ENCODE data around the gene PRIM2.

DNA sequence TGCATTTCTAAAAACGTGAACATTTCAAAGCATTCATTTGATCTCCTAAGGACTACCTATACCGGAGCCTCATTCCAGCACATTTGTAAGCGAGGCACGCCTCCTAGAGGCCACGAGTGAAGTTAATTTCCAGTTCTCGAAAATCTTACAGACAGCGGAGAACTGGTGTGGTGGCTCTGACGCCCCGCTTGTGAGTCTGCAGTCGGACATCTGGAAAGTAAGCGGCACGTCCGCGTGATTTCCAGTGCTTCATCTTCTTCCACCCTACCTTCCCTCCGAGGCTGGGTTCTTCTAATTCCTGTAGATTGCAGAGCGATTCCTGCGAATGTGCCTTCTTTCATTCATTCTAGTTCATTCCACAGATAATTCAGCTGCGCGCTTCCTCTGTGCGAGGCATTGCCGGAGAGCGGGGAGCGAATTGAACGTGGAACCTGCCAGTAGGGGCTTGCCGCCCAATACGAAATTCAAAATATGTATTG lies 810 bp upstream of the PRIM2 start:
- no peak for TF ChIP-seq EZH2 (IDR thresholded peaks at IDR 0.05; ENCODE audit: insufficient read depth, poor library complexity, severe bottlenecking)
- no peak for TF ChIP-seq EZH2phosphoT487 (IDR thresholded peaks at IDR 0.05; ENCODE audit: insufficient read depth, low read depth)

Data from GM23248 (cell line).